Measurements from ENCODE around the gene ANKRD29. TPM values are rescaled to one million over a fixed set of nuclear protein-coding genes. Genes with fewer than 3 reads are reported as not detected.

Gene ANKRD29
- total RNA-seq, 4 donors from 2014 or later = 0.75 to 2.2 (median 1.5) TPM

- intact Hi-C loops (cut with DNase I; ENCODE audit: low total_unique reads) = no loop called here
- no peaks in the 10 kb centered on the region for H3K9me3 ChIP-seq
- TF ChIP-seq CTCF (IDR thresholded peaks at IDR 0.05) (no peak), EP300 (IDR thresholded peaks at IDR 0.05; ENCODE audit: low read depth) (no peak), POLR2AphosphoS5 (IDR thresholded peaks at IDR 0.05) (no peak), POLR2A (IDR thresholded peaks at IDR 0.05) (no peak)
- H3K4me3 ChIP-seq = no peak overlapping the region
- peak overlapping the region in 2 of 4 donors; percentile 52 to 59 for H3K27ac ChIP-seq
- H3K36me3 ChIP-seq = no peaks in the 10 kb centered on the region
- H3K27me3 ChIP-seq = no peaks in the 10 kb centered on the region
- WGBS, 2 donors (ENCODE audit: low coverage in 1 of 2) = 73 to 88% methylated on average over 9 to 17 of the region's 17 CpGs
- in situ Hi-C loops (cut with MboI; ENCODE audit: low pct_ligation_motif_present in 1 of 4, low pct_unique_long_range_greater_than_20kb in 1 of 4, low sequenced_read_pairs in 3 of 4) = no loop called here
- peaks cover 0 to 16% (median 1%) of the 10 kb centered on the region in 4 donors for H3K4me1 ChIP-seq
- DNase-seq = no peak
Observed at GRCh38 chr18:23710068-23710527, 47.4 kb upstream of the ANKRD29 start.

- intact Hi-C loops (cut with DNase I; ENCODE audit: low total_unique reads) = no loop called here
- 92% methylated on average over 3 of the region's 3 CpGs; no CpG with 5 or more reads in 1 of the 2 donors for WGBS, 2 donors (ENCODE audit: low coverage in 1 of 2)
- in situ Hi-C loops (cut with MboI; ENCODE audit: low pct_ligation_motif_present in 1 of 4, low pct_unique_long_range_greater_than_20kb in 1 of 4, low sequenced_read_pairs in 3 of 4) = no loop called here
Observed at GRCh38 chr18:23706971-23707640, 44.4 kb upstream of the ANKRD29 start.

GRCh38 chr18:23704806-23705205 lies 42.1 kb upstream of the ANKRD29 start:
- no peak for TF ChIP-seq POLR2A (IDR thresholded peaks at IDR 0.05)
- TF ChIP-seq CTCF (IDR thresholded peaks at IDR 0.05) = no peak
- TF ChIP-seq EP300 (IDR thresholded peaks at IDR 0.05; ENCODE audit: low read depth) = no peak
- no peak for TF ChIP-seq POLR2AphosphoS5 (IDR thresholded peaks at IDR 0.05)
- Histone ChIP-seq H3K4me3 (no peak overlapping the region), H3K9me3 (no peaks in the 10 kb centered on the region), H3K36me3 (no peaks in the 10 kb centered on the region), H3K4me1 (no peaks in the 10 kb centered on the region), H3K27ac (no peak overlapping the region), H3K27me3 (no peaks in the 10 kb centered on the region)
- intact Hi-C loops (cut with DNase I; ENCODE audit: low total_unique reads) (no loop called here), in situ Hi-C loops (cut with MboI; ENCODE audit: low pct_ligation_motif_present in 1 of 4, low pct_unique_long_range_greater_than_20kb in 1 of 4, low sequenced_read_pairs in 3 of 4) (no loop called here)
- no peak for DNase-seq

More at GRCh38 chr18:23706971-23707640, 44.4 kb upstream of the ANKRD29 start:
- Histone ChIP-seq H3K27ac (no peak overlapping the region), H3K27me3 (no peaks in the 10 kb centered on the region), H3K4me3 (no peak overlapping the region), H3K9me3 (no peaks in the 10 kb centered on the region), H3K36me3 (no peaks in the 10 kb centered on the region), H3K4me1 (peaks cover 0 to 16% (median 1%) of the 10 kb centered on the region in 4 donors)
- DNase-seq = no peak
- no peak for TF ChIP-seq EP300 (IDR thresholded peaks at IDR 0.05; ENCODE audit: low read depth)
- TF ChIP-seq CTCF (IDR thresholded peaks at IDR 0.05) = no peak

GRCh38 chr18:23703987-23704384 lies 41.3 kb upstream of the ANKRD29 start:
- in situ Hi-C loops (cut with MboI; ENCODE audit: low pct_ligation_motif_present in 1 of 4, low pct_unique_long_range_greater_than_20kb in 1 of 4, low sequenced_read_pairs in 3 of 4) (no loop called here), intact Hi-C loops (cut with DNase I; ENCODE audit: low total_unique reads) (no loop called here)
- Histone ChIP-seq H3K4me3 (no peak overlapping the region), H3K9me3 (no peaks in the 10 kb centered on the region), H3K27me3 (no peaks in the 10 kb centered on the region), H3K36me3 (no peaks in the 10 kb centered on the region), H3K4me1 (no peaks in the 10 kb centered on the region), H3K27ac (no peak overlapping the region)
- no peak for TF ChIP-seq POLR2A (IDR thresholded peaks at IDR 0.05)
- no peak for TF ChIP-seq CTCF (IDR thresholded peaks at IDR 0.05)
- TF ChIP-seq EP300 (IDR thresholded peaks at IDR 0.05; ENCODE audit: low read depth) = no peak
- TF ChIP-seq POLR2AphosphoS5 (IDR thresholded peaks at IDR 0.05) = no peak
- WGBS, 2 donors (ENCODE audit: low coverage in 1 of 2) = 59% methylated on average over 6 of the region's 6 CpGs; no CpG with 5 or more reads in 1 of the 2 donors
- DNase-seq = no peak
